ENCODE measurements around the gene PIGU.

DNA sequence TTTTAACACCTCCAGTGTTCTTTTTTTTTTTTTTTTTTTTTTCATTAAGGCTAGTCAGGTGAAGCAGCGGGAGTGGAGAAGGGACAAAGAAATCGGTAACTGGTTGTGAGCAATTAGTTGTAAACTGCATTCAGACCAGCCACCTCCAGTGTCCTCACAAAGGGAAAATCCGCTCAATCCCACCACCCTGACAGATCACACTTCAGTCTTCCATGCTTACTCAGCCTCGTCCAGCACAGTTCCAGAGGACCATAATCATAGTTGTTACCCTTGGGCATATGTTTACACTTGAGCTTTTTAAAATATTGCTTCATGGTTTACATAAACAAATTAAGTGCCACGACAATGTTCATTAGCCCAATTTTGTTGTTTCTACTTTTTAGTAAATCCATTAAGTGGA lies 150.4 kb downstream of the PIGU start:
- TF ChIP-seq, protein P1, sequence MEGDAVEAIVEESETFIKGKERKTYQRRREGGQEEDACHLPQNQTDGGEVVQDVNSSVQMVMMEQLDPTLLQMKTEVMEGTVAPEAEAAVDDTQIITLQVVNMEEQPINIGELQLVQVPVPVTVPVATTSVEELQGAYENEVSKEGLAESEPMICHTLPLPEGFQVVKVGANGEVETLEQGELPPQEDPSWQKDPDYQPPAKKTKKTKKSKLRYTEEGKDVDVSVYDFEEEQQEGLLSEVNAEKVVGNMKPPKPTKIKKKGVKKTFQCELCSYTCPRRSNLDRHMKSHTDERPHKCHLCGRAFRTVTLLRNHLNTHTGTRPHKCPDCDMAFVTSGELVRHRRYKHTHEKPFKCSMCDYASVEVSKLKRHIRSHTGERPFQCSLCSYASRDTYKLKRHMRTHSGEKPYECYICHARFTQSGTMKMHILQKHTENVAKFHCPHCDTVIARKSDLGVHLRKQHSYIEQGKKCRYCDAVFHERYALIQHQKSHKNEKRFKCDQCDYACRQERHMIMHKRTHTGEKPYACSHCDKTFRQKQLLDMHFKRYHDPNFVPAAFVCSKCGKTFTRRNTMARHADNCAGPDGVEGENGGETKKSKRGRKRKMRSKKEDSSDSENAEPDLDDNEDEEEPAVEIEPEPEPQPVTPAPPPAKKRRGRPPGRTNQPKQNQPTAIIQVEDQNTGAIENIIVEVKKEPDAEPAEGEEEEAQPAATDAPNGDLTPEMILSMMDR (IDR thresholded peaks at IDR 0.05) = no peak
- no peak for TF ChIP-seq EZH2 (IDR thresholded peaks at IDR 0.05; ENCODE audit: borderline replicate concordance, insufficient read depth, low read depth, low read length, poor library complexity, severe bottlenecking)
